ENCODE data around the gene TSPYL1. TPM values are rescaled to one million over a fixed set of nuclear protein-coding genes. Genes with fewer than 3 reads are reported as not detected.
A peak's percentile ranks its signal among the peaks of the same experiment; 100 is the strongest.

The TSPYL1 gene
- polyA plus RNA-seq, 1 donor, result 85.8 TPM

DNA sequence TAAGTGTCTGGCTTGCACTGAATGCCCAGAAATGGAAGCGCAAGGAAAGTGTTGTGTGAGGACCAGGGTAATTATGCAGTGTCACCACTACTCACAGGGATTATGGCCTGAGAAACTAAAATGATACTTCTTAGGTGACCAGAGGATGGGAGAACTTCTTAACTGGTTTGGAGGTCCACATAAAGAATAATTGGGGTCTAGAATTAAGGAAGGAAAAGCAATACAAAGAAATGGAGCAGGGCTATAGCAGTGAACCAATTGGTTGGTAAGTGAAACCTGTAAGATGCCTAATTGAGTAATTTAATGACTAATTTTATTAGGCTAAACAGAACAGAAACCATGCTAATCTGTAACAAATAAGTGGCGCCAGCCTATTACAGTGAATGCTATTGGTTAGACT, 31.2 kb downstream of the TSPYL1 start:
- no peak overlapping the region for H3K27ac ChIP-seq (ENCODE audit: low read length)
- 83% methylated on average over 1 of the region's 2 CpGs for WGBS (ENCODE audit: insufficient coverage, low lambda C conversion rate)
- H3K4me1 ChIP-seq (ENCODE audit: control insufficient read depth, insufficient read depth, low read length), result peaks cover 15% of the 10 kb centered on the region
- no peak for DNase-seq
- H3K9me3 ChIP-seq (ENCODE audit: control insufficient read depth, low read depth, low read length), result no peaks in the 10 kb centered on the region
- H3K27me3 ChIP-seq (ENCODE audit: control insufficient read depth, insufficient read depth, low read length), result no peaks in the 10 kb centered on the region
- no peaks in the 10 kb centered on the region for H3K36me3 ChIP-seq (ENCODE audit: control insufficient read depth, insufficient read depth, low read length)
- H3K4me3 ChIP-seq (ENCODE audit: low read length), result no peak overlapping the region

DNA sequence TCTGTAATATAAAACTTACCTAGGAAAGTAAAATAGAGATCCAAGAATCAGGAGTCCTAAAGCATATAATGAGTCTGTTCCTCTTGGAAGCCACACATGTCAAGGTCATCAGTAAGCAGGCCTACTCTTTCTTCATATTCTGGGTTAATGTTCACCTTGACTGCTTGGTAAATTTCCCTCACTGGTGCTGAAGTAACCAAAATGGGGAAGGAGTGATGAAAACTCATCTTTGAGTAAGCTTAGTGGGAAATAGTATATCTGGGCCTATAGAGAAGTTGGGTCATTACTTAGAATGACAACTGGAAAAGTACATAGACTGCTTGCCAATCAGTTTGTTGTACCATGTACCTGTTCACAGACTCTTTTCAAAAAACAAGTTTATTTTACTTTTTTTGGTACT, 32.4 kb downstream of the TSPYL1 start:
- Histone ChIP-seq H3K4me3 (ENCODE audit: low read length) (no peak overlapping the region), H3K9me3 (ENCODE audit: control insufficient read depth, low read depth, low read length) (no peaks in the 10 kb centered on the region), H3K27ac (ENCODE audit: low read length) (no peak overlapping the region), H3K36me3 (ENCODE audit: control insufficient read depth, insufficient read depth, low read length) (no peaks in the 10 kb centered on the region), H3K4me1 (ENCODE audit: control insufficient read depth, insufficient read depth, low read length) (peaks cover 9% of the 10 kb centered on the region), H3K27me3 (ENCODE audit: control insufficient read depth, insufficient read depth, low read length) (no peaks in the 10 kb centered on the region)
- DNase-seq, result peak in 1 of 2 donors; percentile 6

DNA sequence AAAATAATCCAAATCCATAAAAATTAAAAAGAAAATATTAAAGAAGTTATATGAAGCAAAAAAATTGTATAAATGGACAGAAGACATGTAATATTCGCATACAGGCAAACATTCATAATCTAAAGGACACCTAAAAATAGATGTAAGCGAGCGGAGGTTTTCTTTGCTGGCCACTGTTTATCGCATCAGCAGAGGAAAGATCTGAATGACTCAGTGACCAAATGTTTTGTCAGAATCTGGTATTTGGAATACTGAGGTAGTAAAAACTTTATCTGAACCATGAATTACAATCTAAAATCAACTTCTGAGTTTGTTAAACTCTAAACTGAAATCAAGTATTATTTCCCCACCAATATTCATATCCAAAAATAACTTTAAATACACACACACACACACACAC, 33.6 kb downstream of the TSPYL1 start:
- no peaks in the 10 kb centered on the region for H3K27me3 ChIP-seq (ENCODE audit: control insufficient read depth, insufficient read depth, low read length)
- WGBS (ENCODE audit: insufficient coverage, low lambda C conversion rate), result 100% methylated on average over 4 of the region's 4 CpGs
- H3K4me1 ChIP-seq (ENCODE audit: control insufficient read depth, insufficient read depth, low read length), result peaks cover 5% of the 10 kb centered on the region
- H3K4me3 ChIP-seq (ENCODE audit: low read length), result no peak overlapping the region
- H3K36me3 ChIP-seq (ENCODE audit: control insufficient read depth, insufficient read depth, low read length), result no peaks in the 10 kb centered on the region
- no peak for DNase-seq
- no peak overlapping the region for H3K27ac ChIP-seq (ENCODE audit: low read length)
- H3K9me3 ChIP-seq (ENCODE audit: control insufficient read depth, low read depth, low read length), result no peaks in the 10 kb centered on the region

DNA sequence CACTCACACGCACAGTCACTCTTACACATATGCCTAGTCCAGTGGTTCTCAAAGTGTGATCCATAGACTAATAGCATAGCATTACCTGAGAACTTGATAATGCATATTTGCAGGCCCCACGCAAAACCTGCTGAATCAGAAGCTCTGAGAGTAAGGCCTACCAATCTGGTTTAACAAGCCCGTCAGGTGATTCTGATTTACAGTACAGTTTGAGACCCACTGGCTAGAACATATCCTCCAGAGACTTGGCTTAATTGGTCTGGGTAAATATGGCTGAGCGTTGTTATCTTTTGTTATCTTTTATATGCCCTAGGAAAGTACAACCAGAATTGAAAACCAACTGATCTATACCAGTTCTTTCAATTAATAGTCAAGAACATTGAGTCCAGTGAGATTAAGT, 35.4 kb downstream of the TSPYL1 start:
- Histone ChIP-seq H3K36me3 (ENCODE audit: control insufficient read depth, insufficient read depth, low read length) (peaks cover 2% of the 10 kb centered on the region), H3K27me3 (ENCODE audit: control insufficient read depth, insufficient read depth, low read length) (no peaks in the 10 kb centered on the region), H3K4me3 (ENCODE audit: low read length) (no peak overlapping the region), H3K27ac (ENCODE audit: low read length) (no peak overlapping the region), H3K9me3 (ENCODE audit: control insufficient read depth, low read depth, low read length) (no peaks in the 10 kb centered on the region), H3K4me1 (ENCODE audit: control insufficient read depth, insufficient read depth, low read length) (no peaks in the 10 kb centered on the region)
- WGBS (ENCODE audit: insufficient coverage, low lambda C conversion rate), result no CpG with 5 or more reads among the region's 4 CpGs
- peak in 1 of 2 donors; percentile 33 for DNase-seq

DNA sequence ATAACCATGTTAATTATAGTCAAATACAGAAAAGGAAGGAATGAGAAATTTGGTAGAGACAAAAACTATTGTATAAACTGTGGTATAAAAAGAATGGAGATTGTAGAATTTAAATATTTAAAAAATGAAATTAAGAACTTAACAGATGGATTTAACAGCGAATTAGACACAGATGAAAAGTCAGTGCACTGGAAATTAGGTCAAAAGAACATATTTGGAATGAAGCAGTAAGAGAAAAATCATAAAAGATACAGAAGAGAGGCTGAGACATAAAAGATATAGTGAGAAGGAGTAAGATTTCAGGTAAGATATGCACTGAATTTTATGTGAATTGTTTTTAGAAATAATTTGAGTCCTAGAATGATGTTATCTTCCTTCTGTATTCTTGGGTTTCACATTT, 39.9 kb downstream of the TSPYL1 start:
- no peak for DNase-seq
- 100% methylated on average over 1 of the region's 1 CpG for WGBS (ENCODE audit: insufficient coverage, low lambda C conversion rate)
- no peaks in the 10 kb centered on the region for H3K9me3 ChIP-seq (ENCODE audit: control insufficient read depth, low read depth, low read length)
- no peak overlapping the region for H3K27ac ChIP-seq (ENCODE audit: low read length)
- peaks cover 17% of the 10 kb centered on the region for H3K36me3 ChIP-seq (ENCODE audit: control insufficient read depth, insufficient read depth, low read length)
- H3K27me3 ChIP-seq (ENCODE audit: control insufficient read depth, insufficient read depth, low read length), result no peaks in the 10 kb centered on the region
- no peak overlapping the region for H3K4me3 ChIP-seq (ENCODE audit: low read length)
- no peaks in the 10 kb centered on the region for H3K4me1 ChIP-seq (ENCODE audit: control insufficient read depth, insufficient read depth, low read length)

DNA sequence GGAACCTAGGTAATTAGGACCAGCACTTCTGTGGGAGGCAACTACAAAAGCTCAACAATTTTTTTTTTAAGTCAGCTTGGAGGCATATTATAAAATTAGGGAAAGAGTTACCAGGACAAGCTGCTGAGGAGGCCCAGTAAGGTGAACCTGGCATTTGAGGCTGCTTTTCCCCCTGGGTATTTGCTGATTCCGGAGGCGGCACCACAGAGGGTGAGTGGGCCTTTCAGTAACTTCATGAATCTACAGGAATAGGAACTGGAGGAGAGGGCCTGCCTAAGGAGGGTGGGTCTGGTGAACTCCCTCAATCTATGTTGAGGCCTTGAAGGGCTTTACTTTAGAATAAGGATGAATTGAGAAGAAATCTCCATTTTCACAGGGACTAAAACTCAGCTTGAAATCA, 40.5 kb downstream of the TSPYL1 start:
- H3K4me1 ChIP-seq (ENCODE audit: control insufficient read depth, insufficient read depth, low read length), result no peaks in the 10 kb centered on the region
- no peaks in the 10 kb centered on the region for H3K9me3 ChIP-seq (ENCODE audit: control insufficient read depth, low read depth, low read length)
- no CpG with 5 or more reads among the region's 2 CpGs for WGBS (ENCODE audit: insufficient coverage, low lambda C conversion rate)
- H3K27ac ChIP-seq (ENCODE audit: low read length), result no peak overlapping the region
- H3K36me3 ChIP-seq (ENCODE audit: control insufficient read depth, insufficient read depth, low read length), result peaks cover 17% of the 10 kb centered on the region
- no peak for DNase-seq
- no peak overlapping the region for H3K4me3 ChIP-seq (ENCODE audit: low read length)
- H3K27me3 ChIP-seq (ENCODE audit: control insufficient read depth, insufficient read depth, low read length), result no peaks in the 10 kb centered on the region

DNA sequence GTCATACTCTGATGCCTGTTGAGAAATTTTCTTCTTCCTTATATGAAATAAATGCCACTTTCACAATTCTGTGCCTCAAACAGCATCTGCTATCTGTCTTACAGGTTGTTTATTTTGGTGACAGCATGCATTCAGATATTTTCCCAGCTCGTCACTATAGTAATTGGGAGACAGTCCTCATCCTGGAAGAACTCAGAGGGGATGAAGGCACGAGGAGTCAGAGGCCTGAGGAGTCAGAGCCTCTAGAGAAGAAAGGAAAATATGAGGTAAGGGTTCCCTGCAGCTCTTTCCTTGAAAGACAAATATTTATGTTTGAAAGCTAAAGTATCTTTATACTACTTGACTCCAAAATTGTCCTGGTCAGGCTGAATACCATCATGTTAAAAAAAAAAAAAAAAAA, 41.6 kb downstream of the TSPYL1 start:
- Histone ChIP-seq H3K4me1 (ENCODE audit: control insufficient read depth, insufficient read depth, low read length) (no peaks in the 10 kb centered on the region), H3K36me3 (ENCODE audit: control insufficient read depth, insufficient read depth, low read length) (peaks cover 17% of the 10 kb centered on the region), H3K27me3 (ENCODE audit: control insufficient read depth, insufficient read depth, low read length) (no peaks in the 10 kb centered on the region), H3K27ac (ENCODE audit: low read length) (no peak overlapping the region), H3K9me3 (ENCODE audit: control insufficient read depth, low read depth, low read length) (no peaks in the 10 kb centered on the region), H3K4me3 (ENCODE audit: low read length) (no peak overlapping the region)
- WGBS (ENCODE audit: insufficient coverage, low lambda C conversion rate), result 40% methylated on average over 1 of the region's 2 CpGs
- DNase-seq, result no peak

DNA sequence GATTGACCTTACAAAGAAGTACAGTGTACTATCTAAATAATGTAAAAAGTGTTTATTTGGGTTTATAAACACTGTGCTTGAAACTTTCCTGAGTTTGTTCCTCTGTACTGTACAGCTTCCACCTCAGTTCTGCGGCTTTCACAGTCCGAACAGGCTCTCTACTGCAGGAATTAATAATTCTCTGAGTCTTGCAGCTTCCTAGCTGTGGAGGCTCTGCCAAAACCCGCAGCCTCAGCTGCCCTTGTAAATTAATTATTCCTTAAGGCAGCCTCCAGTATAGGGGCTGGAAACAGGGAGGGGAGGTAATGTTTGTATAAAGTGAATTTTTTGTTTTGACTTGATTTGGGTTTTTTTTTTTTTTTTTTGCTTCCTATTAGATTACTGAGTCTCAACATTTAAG, 45.0 kb downstream of the TSPYL1 start:
- no peaks in the 10 kb centered on the region for H3K27me3 ChIP-seq (ENCODE audit: control insufficient read depth, insufficient read depth, low read length)
- H3K9me3 ChIP-seq (ENCODE audit: control insufficient read depth, low read depth, low read length), result no peaks in the 10 kb centered on the region
- no CpG with 5 or more reads among the region's 3 CpGs for WGBS (ENCODE audit: insufficient coverage, low lambda C conversion rate)
- H3K4me3 ChIP-seq (ENCODE audit: low read length), result no peak overlapping the region
- no peaks in the 10 kb centered on the region for H3K4me1 ChIP-seq (ENCODE audit: control insufficient read depth, insufficient read depth, low read length)
- no peak overlapping the region for H3K27ac ChIP-seq (ENCODE audit: low read length)
- no peak for DNase-seq
- H3K36me3 ChIP-seq (ENCODE audit: control insufficient read depth, insufficient read depth, low read length), result peaks cover 20% of the 10 kb centered on the region

DNA sequence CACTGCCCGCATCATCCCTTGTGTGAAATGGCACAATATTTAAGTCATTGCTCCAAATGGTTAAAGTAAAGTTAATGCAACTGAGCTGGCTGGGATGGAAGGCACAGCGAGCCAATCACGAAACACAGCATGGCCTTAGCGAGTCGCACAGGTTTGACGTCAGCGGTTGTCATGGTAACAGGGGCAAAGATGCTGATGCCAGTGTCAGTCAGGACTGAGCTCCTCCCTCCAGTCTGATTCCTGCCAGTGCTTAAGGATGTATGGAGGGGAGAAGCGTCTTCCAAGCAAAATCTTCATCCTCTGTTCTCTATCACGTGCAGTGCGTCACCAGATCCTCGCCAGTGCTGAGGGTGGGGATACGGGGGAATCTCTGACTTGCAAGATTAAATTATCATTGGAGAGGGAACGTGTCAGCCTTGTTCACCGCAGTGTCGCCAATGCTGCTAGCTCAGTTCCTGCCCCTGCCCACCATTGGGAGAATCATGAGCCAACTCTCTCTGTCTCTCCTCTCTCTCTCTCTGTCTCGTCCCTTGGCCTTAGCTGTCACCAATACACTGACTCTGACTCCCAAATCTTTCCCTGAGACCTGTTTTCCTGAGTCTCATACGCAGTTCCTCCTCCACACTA, 50.3 kb downstream of the TSPYL1 start:
- no peaks in the 10 kb centered on the region for H3K9me3 ChIP-seq (ENCODE audit: control insufficient read depth, low read depth, low read length)
- WGBS (ENCODE audit: insufficient coverage, low lambda C conversion rate), result 40% methylated on average over 1 of the region's 17 CpGs
- H3K27ac ChIP-seq (ENCODE audit: low read length), result no peak overlapping the region
- H3K36me3 ChIP-seq (ENCODE audit: control insufficient read depth, insufficient read depth, low read length), result peaks cover 3% of the 10 kb centered on the region
- no peaks in the 10 kb centered on the region for H3K4me1 ChIP-seq (ENCODE audit: control insufficient read depth, insufficient read depth, low read length)
- DNase-seq, result peak; percentile 63 to 66
- peak overlapping the region; percentile 20 for H3K4me3 ChIP-seq (ENCODE audit: low read length)
- no peaks in the 10 kb centered on the region for H3K27me3 ChIP-seq (ENCODE audit: control insufficient read depth, insufficient read depth, low read length)

Measured in large intestine (tissue), 3 donors.